H1 (cell line): ENCODE measurements around the gene OLR1. TPM values are rescaled to one million over a fixed set of nuclear protein-coding genes. Genes with fewer than 3 reads are reported as not detected.

Experiments
- JUN ChIP-seq: IDR thresholded peaks from 2 replicates; pipeline ENCODE4 v1.6.1; 2011; ENCODE audit warnings: low read depth, mild to moderate bottlenecking, improper control_type of control experiment, low read length
- polyA plus RNA-seq, 7 experiments: library from polyadenylated mRNA; depleted of rRNA in 3 of 7; stranded (reverse) in 5 of 7; unstranded in 2 of 7; fragments of >200 nt in 5 of 7; fragments of 200-250 nt in 2 of 7; gene quantifications; 1 replicate in 5 of 7; 2 replicates in 1 of 7; 4 replicates in 1 of 7; pipeline versions ENCODE4 v1.2.1 to v1.2.3, GENCODE V29; 2011 to 2013; ENCODE audit warnings: missing spikeins in 2 of 7, mixed read lengths in 2 of 7
- total RNA-seq: library from RNA; stranded (reverse); fragmentation: NEBNext Ultra II Directional; extraction: Animal tissue kit (Norgen Biotek cat#: 25700); gene quantifications from 2 replicates; pipeline ENCODE4 v1.2.1, GENCODE V29; 2021

Gene OLR1
- total and polyA plus RNA-seq, 2 of the 8 experiments (the other 6 are each of a cell fraction or from before 2014, with no cell fraction given), result not detected

GRCh38 chr12:10184261-10184843 lies 12.4 kb upstream of the OLR1 start (continued):
- TF ChIP-seq JUN, result no peak
